AG09319 (cell line): ENCODE results near the gene RARS2.

Experiments used
- DNase-seq: peaks from one replicate; pipeline ENCODE4 v3.0.0-alpha.2; 2010; ENCODE audit warnings: low read depth; ENCODE audit errors: extremely low read depth
- CTCF ChIP-seq: IDR thresholded peaks from 2 replicates; pipeline ENCODE4 v1.5.1; 2011; ENCODE audit warnings: low read depth, mild to moderate bottlenecking, inconsistent platforms, low read length, moderate library complexity

The RARS2 gene

GRCh38 chr6:87573307-87574024, 16.3 kb downstream of the RARS2 start:
- TF ChIP-seq CTCF: no peak
- no peak for DNase-seq

GRCh38 chr6:87572883-87573282, 16.9 kb downstream of the RARS2 start:
- TF ChIP-seq CTCF: no peak
- no peak for DNase-seq

GRCh38 chr6:87572021-87572420, 17.8 kb downstream of the RARS2 start:
- TF ChIP-seq CTCF: no peak
- DNase-seq: no peak

- DNase-seq: no peak
- TF ChIP-seq CTCF: no peak
Observed at GRCh38 chr6:87561017-87561416, 28.8 kb downstream of the RARS2 start.

GRCh38 chr6:87558446-87558845, 31.3 kb downstream of the RARS2 start:
- TF ChIP-seq CTCF: no peak

GRCh38 chr6:87555506-87555905, 34.3 kb downstream of the RARS2 start:
- no peak for TF ChIP-seq CTCF
- DNase-seq: no peak

More at GRCh38 chr6:87558446-87558845, 31.3 kb downstream of the RARS2 start:
- DNase-seq: no peak

- DNase-seq: no peak
Observed at GRCh38 chr6:87553159-87553765, 36.5 kb downstream of the RARS2 start.

More at GRCh38 chr6:87553159-87553765, 36.5 kb downstream of the RARS2 start:
- TF ChIP-seq CTCF: no peak
